ENCODE measurements around the gene MAP4K5.

Gene MAP4K5

GRCh38 chr14:50532502-50533240 lies at the start of gene MAP4K5:
Gene MAP4K5 (minus strand): TSS chr14:50532569. CDS start chr14:50532049, 520 bp downstream.
- H2AFZ ChIP-seq (ENCODE audit: low read length): peak within 1 kb of the TSS; percentile 32; the same call in 1 of the 2 replicates
- H3K9me2 ChIP-seq (ENCODE audit: low read depth, low read length): no peaks in the 10 kb centered on the region
- H3K79me2 ChIP-seq (ENCODE audit: insufficient read depth, low read length): peaks cover 44% of the 10 kb centered on the region
- no peaks in the 10 kb centered on the region for H3F3A ChIP-seq (ENCODE audit: insufficient read depth, low read length)
- TF ChIP-seq EZH2 (IDR thresholded peaks at IDR 0.05; ENCODE audit: borderline replicate concordance, low read length): no peak
- peak; percentile 82 for TF ChIP-seq CTCF (IDR thresholded peaks at IDR 0.05; ENCODE audit: low read length)
- H4K20me1 ChIP-seq (ENCODE audit: insufficient read depth, low read length): no peaks in the 10 kb centered on the region
- H3K4me1 ChIP-seq (ENCODE audit: insufficient read depth, low read length, severe bottlenecking): peaks cover 52% of the 10 kb centered on the region
- peak within 1 kb of the TSS; percentile 61 for H3K27ac ChIP-seq (ENCODE audit: low read depth, low read length, poor library complexity, severe bottlenecking)
- no peaks in the 10 kb centered on the region for H3K27me3 ChIP-seq (ENCODE audit: insufficient read depth, low read length)
- peaks cover 5% of the 10 kb centered on the region; the same call in 1 of the 2 replicates for H3K36me3 ChIP-seq (ENCODE audit: insufficient read depth, low read length)
- H3K4me2 ChIP-seq (ENCODE audit: low read length): peak within 1 kb of the TSS; percentile 99
- peak within 1 kb of the TSS; percentile 95 for H3K9ac ChIP-seq (ENCODE audit: low read length)
- peak within 1 kb of the TSS; percentile 78 for H3K4me3 ChIP-seq (ENCODE audit: low read depth, low read length, poor library complexity, severe bottlenecking)
- no peaks in the 10 kb centered on the region for H3K9me3 ChIP-seq (ENCODE audit: low read length)

GRCh38 chr14:50578433-50578832 lies 46.1 kb upstream of the MAP4K5 start:
- no peaks in the 10 kb centered on the region for H3K79me2 ChIP-seq (ENCODE audit: insufficient read depth, low read length)
- H3K9me2 ChIP-seq (ENCODE audit: low read depth, low read length): no peaks in the 10 kb centered on the region
- no peaks in the 10 kb centered on the region for H3K4me1 ChIP-seq (ENCODE audit: insufficient read depth, low read length, severe bottlenecking)
- H3K4me3 ChIP-seq (ENCODE audit: low read depth, low read length, poor library complexity, severe bottlenecking): no peak overlapping the region
- H3K9ac ChIP-seq (ENCODE audit: low read length): no peak overlapping the region
- H3K36me3 ChIP-seq (ENCODE audit: insufficient read depth, low read length): no peaks in the 10 kb centered on the region
- H3K4me2 ChIP-seq (ENCODE audit: low read length): no peak overlapping the region
- H3F3A ChIP-seq (ENCODE audit: insufficient read depth, low read length): no peaks in the 10 kb centered on the region
- no peaks in the 10 kb centered on the region for H3K27me3 ChIP-seq (ENCODE audit: insufficient read depth, low read length)
- TF ChIP-seq EZH2 (IDR thresholded peaks at IDR 0.05; ENCODE audit: borderline replicate concordance, low read length) (no peak), CTCF (IDR thresholded peaks at IDR 0.05; ENCODE audit: low read length) (no peak)
- no peak overlapping the region for H2AFZ ChIP-seq (ENCODE audit: low read length)
- H3K27ac ChIP-seq (ENCODE audit: low read depth, low read length, poor library complexity, severe bottlenecking): no peak overlapping the region
- no peaks in the 10 kb centered on the region for H3K9me3 ChIP-seq (ENCODE audit: low read length)
- no peaks in the 10 kb centered on the region for H4K20me1 ChIP-seq (ENCODE audit: insufficient read depth, low read length)

- H3F3A ChIP-seq (ENCODE audit: insufficient read depth, low read length): no peaks in the 10 kb centered on the region
- H3K4me1 ChIP-seq (ENCODE audit: insufficient read depth, low read length, severe bottlenecking): no peaks in the 10 kb centered on the region
- H3K36me3 ChIP-seq (ENCODE audit: insufficient read depth, low read length): no peaks in the 10 kb centered on the region
- no peak overlapping the region for H3K4me2 ChIP-seq (ENCODE audit: low read length)
- TF ChIP-seq CTCF (IDR thresholded peaks at IDR 0.05; ENCODE audit: low read length): no peak
- TF ChIP-seq EZH2 (IDR thresholded peaks at IDR 0.05; ENCODE audit: borderline replicate concordance, low read length): no peak
- no peak overlapping the region for H3K4me3 ChIP-seq (ENCODE audit: low read depth, low read length, poor library complexity, severe bottlenecking)
- H3K9me2 ChIP-seq (ENCODE audit: low read depth, low read length): no peaks in the 10 kb centered on the region
- no peak overlapping the region for H3K27ac ChIP-seq (ENCODE audit: low read depth, low read length, poor library complexity, severe bottlenecking)
- H3K9ac ChIP-seq (ENCODE audit: low read length): no peak overlapping the region
- H2AFZ ChIP-seq (ENCODE audit: low read length): no peak overlapping the region
- no peaks in the 10 kb centered on the region for H4K20me1 ChIP-seq (ENCODE audit: insufficient read depth, low read length)
- no peaks in the 10 kb centered on the region for H3K27me3 ChIP-seq (ENCODE audit: insufficient read depth, low read length)
- no peaks in the 10 kb centered on the region for H3K9me3 ChIP-seq (ENCODE audit: low read length)
- H3K79me2 ChIP-seq (ENCODE audit: insufficient read depth, low read length): no peaks in the 10 kb centered on the region
Measured at GRCh38 chr14:50577982-50578381, 45.6 kb upstream of the MAP4K5 start.

Measured in OCI-LY1 (cell line).